Hepatocyte (in vitro differentiated cells): ENCODE results near the gene PTPRK. TPM values are rescaled to one million over a fixed set of nuclear protein-coding genes. Genes with fewer than 3 reads are reported as not detected.

Experiments used
- DNase-seq: peaks from one replicate; pipeline ENCODE4 v3.0.0-alpha.2; 2016; ENCODE audit warnings: low spot score
- H2AFZ ChIP-seq: fragments of 200-600 bp; sonication (generic); 2 replicates; pipeline ENCODE4 v1.6.0; 2016; ENCODE audit warnings: antibody characterized with exemption, mild to moderate bottlenecking
- H3K27ac ChIP-seq: fragments of 200-600 bp; sonication (generic); 2 replicates; pipeline ENCODE4 v1.5.1; 2016; ENCODE audit warnings: mild to moderate bottlenecking
- H3K27me3 ChIP-seq: fragments of 200-600 bp; sonication (generic); 2 replicates; pipeline ENCODE4 v1.6.1; 2016
- H3K36me3 ChIP-seq: fragments of 200-600 bp; sonication (generic); replicated peaks from 2 replicates; pipeline ENCODE4 v1.5.1; 2016; ENCODE audit warnings: low read depth; ENCODE audit not compliant: insufficient read depth
- H3K4me1 ChIP-seq: fragments of 200-600 bp; sonication (generic); 2 replicates; pipeline ENCODE4 v1.5.1; 2016; ENCODE audit warnings: mild to moderate bottlenecking, moderate library complexity; ENCODE audit not compliant: insufficient read depth
- H3K4me2 ChIP-seq: fragments of 200-600 bp; sonication (generic); 2 replicates; pipeline ENCODE4 v1.6.0; 2016
- H3K4me3 ChIP-seq: fragments of 200-600 bp; sonication (generic); 2 replicates; pipeline ENCODE4 v1.5.1; 2016; ENCODE audit warnings: mild to moderate bottlenecking
- H3K79me2 ChIP-seq: fragments of 200-600 bp; sonication (generic); 2 replicates; pipeline ENCODE4 v1.6.0; 2017; ENCODE audit warnings: mild to moderate bottlenecking
- H3K9me2 ChIP-seq: fragments of 200-600 bp; sonication (generic); replicated peaks from 2 replicates; pipeline ENCODE4 v1.6.0; 2017; ENCODE audit warnings: mild to moderate bottlenecking; ENCODE audit not compliant: insufficient read depth
- H3K9me3 ChIP-seq: fragments of 200-600 bp; sonication (generic); 2 replicates; pipeline ENCODE4 v1.5.1; 2016; ENCODE audit warnings: low read depth, mild to moderate bottlenecking
- H4K20me1 ChIP-seq: fragments of 200-600 bp; sonication (generic); 2 replicates; pipeline ENCODE4 v1.6.0; 2016; ENCODE audit warnings: mild to moderate bottlenecking; ENCODE audit not compliant: insufficient read depth, poor library complexity, severe bottlenecking
- EZH2 ChIP-seq: fragments of 200-600 bp; sonication (generic); IDR thresholded peaks from 2 replicates; pipeline ENCODE4 v1.6.1; 2016; ENCODE audit warnings: antibody characterized with exemption, mild to moderate bottlenecking, borderline replicate concordance
- EZH2phosphoT487 ChIP-seq: fragments of 200-600 bp; sonication (generic); IDR thresholded peaks from one replicate; pipeline ENCODE4 v1.6.1; 2018; ENCODE audit warnings: antibody characterized with exemption, mild to moderate bottlenecking, low read depth, moderate library complexity; ENCODE audit not compliant: unreplicated experiment, severe bottlenecking
- WGBS: methylation state at CpG from one replicate; pipeline ENCODE4 v1.1.6; 2016; ENCODE audit warnings: low lambda C conversion rate; ENCODE audit errors: missing lambda C conversion rate; 5-methylcytosine and 5-hydroxymethylcytosine counted together
- polyA plus RNA-seq: library from polyadenylated mRNA; unstranded; fragments of >200 nt; fragmentation: Nextera tagmentation; extraction: Ambion mirVana; gene quantifications from 2 replicates; pipeline ENCODE4 v1.2.1, GENCODE V29; 2016
- total RNA-seq: library from RNA; depleted of rRNA; stranded (reverse); fragments of >200 nt; gene quantifications from 2 replicates; pipeline ENCODE4 v1.2.3, GENCODE V29; 2014
- TF ChIP-seq, protein P1 (sequence below): fragments of 200-600 bp; sonication (generic); IDR thresholded peaks from 2 replicates; pipeline ENCODE4 v1.5.1; 2016; ENCODE audit warnings: antibody characterized with exemption, mild to moderate bottlenecking; ENCODE audit not compliant: poor library complexity

PTPRK gene
- total and polyA plus RNA-seq, 2 experiments from 2014 or later, result 42.0 to 80.2 TPM

DNA sequence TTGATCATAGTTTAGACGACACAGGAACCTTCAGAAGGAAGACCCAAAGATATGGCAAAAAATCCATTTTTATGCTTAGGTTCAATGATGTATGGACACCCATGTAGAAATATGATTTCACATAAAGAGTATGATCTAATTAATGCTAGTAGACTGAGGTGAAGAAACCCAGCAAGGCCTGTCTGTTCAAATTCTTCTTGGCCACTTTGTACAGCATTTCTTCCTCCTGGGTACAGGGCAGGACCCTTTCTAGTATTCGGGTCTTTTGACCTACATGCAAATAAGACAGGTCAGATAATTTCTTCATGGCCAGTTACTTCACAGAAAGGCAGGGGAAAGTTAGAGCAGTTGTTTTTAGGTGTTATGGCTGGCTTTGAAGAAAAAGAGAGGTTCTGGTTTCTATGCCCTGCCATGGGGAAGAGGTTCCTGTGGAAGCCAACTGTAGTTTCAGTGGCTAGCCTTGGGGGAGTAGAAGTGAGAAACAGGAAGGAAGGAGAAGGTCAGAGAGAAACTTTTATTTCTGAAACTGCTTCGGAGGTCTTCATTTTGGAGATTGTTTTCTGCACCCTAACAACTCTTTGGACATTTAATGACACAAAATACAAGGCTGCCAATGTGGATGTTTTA, 208.3 kb downstream of the PTPRK start:
- 96% methylated on average over 3 of the region's 3 CpGs for WGBS
- no peak overlapping the region for H2AFZ ChIP-seq
- no peak overlapping the region for H3K27ac ChIP-seq
- no peaks in the 10 kb centered on the region for H3K4me1 ChIP-seq
- no peaks in the 10 kb centered on the region for H4K20me1 ChIP-seq
- H3K27me3 ChIP-seq, result no peaks in the 10 kb centered on the region
- no peak overlapping the region for H3K4me2 ChIP-seq
- DNase-seq, result no peak
- no peak overlapping the region for H3K4me3 ChIP-seq
- TF ChIP-seq EZH2phosphoT487, result no peak
- no peak for TF ChIP-seq EZH2
- TF ChIP-seq, protein P1, sequence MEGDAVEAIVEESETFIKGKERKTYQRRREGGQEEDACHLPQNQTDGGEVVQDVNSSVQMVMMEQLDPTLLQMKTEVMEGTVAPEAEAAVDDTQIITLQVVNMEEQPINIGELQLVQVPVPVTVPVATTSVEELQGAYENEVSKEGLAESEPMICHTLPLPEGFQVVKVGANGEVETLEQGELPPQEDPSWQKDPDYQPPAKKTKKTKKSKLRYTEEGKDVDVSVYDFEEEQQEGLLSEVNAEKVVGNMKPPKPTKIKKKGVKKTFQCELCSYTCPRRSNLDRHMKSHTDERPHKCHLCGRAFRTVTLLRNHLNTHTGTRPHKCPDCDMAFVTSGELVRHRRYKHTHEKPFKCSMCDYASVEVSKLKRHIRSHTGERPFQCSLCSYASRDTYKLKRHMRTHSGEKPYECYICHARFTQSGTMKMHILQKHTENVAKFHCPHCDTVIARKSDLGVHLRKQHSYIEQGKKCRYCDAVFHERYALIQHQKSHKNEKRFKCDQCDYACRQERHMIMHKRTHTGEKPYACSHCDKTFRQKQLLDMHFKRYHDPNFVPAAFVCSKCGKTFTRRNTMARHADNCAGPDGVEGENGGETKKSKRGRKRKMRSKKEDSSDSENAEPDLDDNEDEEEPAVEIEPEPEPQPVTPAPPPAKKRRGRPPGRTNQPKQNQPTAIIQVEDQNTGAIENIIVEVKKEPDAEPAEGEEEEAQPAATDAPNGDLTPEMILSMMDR, result no peak
- no peaks in the 10 kb centered on the region for H3K9me3 ChIP-seq
- no peaks in the 10 kb centered on the region for H3K9me2 ChIP-seq
- H3K79me2 ChIP-seq, result peaks cover 59% of the 10 kb centered on the region
- H3K36me3 ChIP-seq, result no peaks in the 10 kb centered on the region

DNA sequence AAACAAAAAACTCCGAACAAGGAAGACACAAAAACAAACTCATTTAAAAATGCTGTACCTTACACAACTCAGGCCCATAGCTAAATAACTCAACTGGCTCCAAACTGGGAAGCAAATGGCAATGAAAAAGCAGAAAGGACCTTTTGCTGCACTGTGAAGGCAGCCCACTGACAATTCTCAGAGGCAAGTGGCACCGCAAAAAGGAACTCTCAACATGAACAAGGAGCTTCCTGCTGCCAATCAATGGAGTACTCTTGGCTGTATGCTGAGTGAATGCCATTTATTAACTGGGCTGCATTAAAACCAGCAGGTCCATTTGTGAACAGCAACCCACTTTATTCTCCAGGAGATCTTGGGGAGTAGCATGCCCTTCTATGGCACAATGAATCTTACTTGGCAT, 209.9 kb downstream of the PTPRK start:
- H3K79me2 ChIP-seq, result peaks cover 62% of the 10 kb centered on the region
- peaks cover 3% of the 10 kb centered on the region for H4K20me1 ChIP-seq
- no peak overlapping the region for H3K27ac ChIP-seq
- H2AFZ ChIP-seq, result no peak overlapping the region
- H3K36me3 ChIP-seq, result no peaks in the 10 kb centered on the region
- no peaks in the 10 kb centered on the region for H3K4me1 ChIP-seq
- 87% methylated on average over 2 of the region's 2 CpGs for WGBS
- DNase-seq, result no peak
- no peak for TF ChIP-seq EZH2
- TF ChIP-seq, protein P1, result no peak
- no peak for TF ChIP-seq EZH2phosphoT487
- no peak overlapping the region for H3K4me2 ChIP-seq
- H3K4me3 ChIP-seq, result no peak overlapping the region
- no peaks in the 10 kb centered on the region for H3K9me3 ChIP-seq
- H3K9me2 ChIP-seq, result no peaks in the 10 kb centered on the region
- H3K27me3 ChIP-seq, result no peaks in the 10 kb centered on the region

DNA sequence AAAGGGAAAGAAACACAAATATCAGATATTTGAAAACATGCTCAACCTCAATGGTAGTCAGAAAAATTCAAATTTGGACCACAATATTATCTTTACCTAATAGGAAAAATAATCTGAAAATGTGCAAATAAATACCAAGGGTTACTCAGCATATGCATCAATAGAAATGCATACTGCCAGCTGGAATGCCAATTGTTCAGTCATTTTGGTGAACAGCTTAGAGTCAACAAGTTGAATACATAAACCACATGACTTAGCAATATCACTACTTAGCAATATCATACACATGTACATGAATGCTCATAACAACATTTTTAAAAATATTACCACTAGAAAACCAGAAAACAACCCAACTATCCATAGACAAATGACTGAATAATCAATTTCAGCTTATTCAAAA, 212.7 kb downstream of the PTPRK start:
- H3K79me2 ChIP-seq, result peaks cover 53% of the 10 kb centered on the region
- H3K9me3 ChIP-seq, result no peaks in the 10 kb centered on the region

More for the DNA sequence above, 212.7 kb downstream of the PTPRK start:
- TF ChIP-seq EZH2 (no peak), EZH2phosphoT487 (no peak)
- TF ChIP-seq, protein P1, result no peak
- Histone ChIP-seq H4K20me1 (peaks cover 3% of the 10 kb centered on the region), H3K27ac (no peak overlapping the region), H3K4me3 (no peak overlapping the region), H3K4me1 (no peaks in the 10 kb centered on the region), H3K36me3 (no peaks in the 10 kb centered on the region), H3K9me2 (no peaks in the 10 kb centered on the region), H3K4me2 (no peak overlapping the region), H3K27me3 (no peaks in the 10 kb centered on the region), H2AFZ (no peak overlapping the region)
- no peak for DNase-seq
